SK-N-MC (cell line): ENCODE results near the gene FHOD3.

ENCODE experiments used
- EZH2 ChIP-seq: fragments of 200-600 bp; sonication (generic); IDR thresholded peaks from one replicate; pipeline ENCODE4 v1.6.1; 2017; ENCODE audit warnings: antibody characterized with exemption
- FOXP2 ChIP-seq: optimal IDR thresholded peaks from 2 replicates; pipeline ENCODE3; 2011; ENCODE audit warnings: mild to moderate bottlenecking, moderate library complexity; ENCODE audit not compliant: insufficient read depth; ENCODE audit errors: extremely low read length, control extremely low read depth
- POLR2AphosphoS5 ChIP-seq: IDR thresholded peaks from 2 replicates; pipeline ENCODE4 v1.6.1; 2012; ENCODE audit warnings: mild to moderate bottlenecking, low read depth, low read length, borderline replicate concordance

DNA sequence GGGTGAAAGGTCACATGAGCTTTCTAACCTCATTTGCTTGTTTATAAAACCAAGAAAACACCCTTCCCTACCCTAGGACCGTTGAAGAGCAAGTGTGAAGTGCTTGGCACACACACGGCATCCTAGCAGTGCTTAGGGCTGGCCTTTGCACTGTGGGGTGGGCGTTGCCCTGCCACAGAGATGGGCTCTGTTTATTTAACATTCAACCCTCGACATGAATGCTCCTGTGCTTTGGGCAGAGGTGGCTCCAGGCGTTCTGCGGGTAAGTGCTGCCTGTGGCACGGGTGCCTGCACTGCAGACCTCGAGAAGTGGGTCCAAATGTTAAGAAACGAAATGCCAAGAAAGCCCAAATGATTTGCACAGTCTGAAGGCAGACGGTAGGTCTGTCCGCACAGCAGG, 170.1 kb downstream of the FHOD3 start:
- no peak for TF ChIP-seq POLR2AphosphoS5
- TF ChIP-seq EZH2: no peak
- TF ChIP-seq FOXP2: no peak
